Measurements from ENCODE around the gene FAR2.

DNA sequence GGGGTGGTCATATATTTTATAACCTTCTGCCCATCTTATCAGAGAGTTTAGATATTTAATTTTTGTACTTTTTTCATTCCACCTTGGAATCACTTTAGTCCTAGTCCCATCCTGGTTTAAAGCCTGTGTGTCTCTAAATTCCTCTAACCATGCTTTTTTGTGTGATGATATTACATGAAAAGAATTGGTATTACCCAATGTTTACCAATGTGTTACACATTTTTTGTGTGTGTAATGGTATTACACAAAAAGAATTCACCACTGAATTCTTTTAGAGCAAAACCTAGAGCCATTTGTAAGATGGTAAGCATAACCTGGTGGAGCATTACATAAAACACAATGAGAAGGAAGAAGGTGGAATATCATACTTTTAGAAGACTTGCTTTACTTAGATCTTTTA, 77.5 kb downstream of the FAR2 start:
- TF ChIP-seq CTCF (IDR thresholded peaks at IDR 0.05) (no peak), POLR2A (IDR thresholded peaks at IDR 0.05) (no peak)
